HG03342 (cell line): ENCODE results near the gene DACH2.

Experiments used
- ATAC-seq: cut with Tn5 transposase; IDR thresholded peaks from one replicate; pipeline ENCODE4 v1.9.1; 2021; ENCODE audit warnings: mild to moderate bottlenecking, moderate library complexity; ENCODE audit not compliant: unreplicated experiment

The DACH2 gene

DNA sequence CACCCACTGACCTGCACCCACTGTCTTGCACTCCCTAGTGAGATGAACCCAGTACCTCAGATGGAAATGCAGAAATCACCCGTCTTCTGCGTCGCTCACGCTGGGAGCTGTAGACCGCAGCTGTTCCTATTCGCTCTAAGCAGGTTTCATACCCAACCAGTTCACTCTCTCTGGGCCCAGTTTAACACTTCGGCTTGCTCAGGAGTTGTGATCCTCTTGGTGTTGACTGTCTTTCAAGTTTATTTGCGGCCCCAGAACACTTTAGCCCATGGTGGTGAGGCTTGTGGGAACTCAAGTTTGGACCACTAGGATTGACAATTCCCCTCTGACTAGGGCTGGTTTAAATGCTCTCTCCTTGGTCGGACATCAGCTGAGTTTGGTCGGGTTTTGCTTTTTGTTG is 147.0 kb downstream of the DACH2 start:
- no peak for ATAC-seq

GRCh38 chrX:86322913-86323312 is 174.7 kb downstream of the DACH2 start:
- ATAC-seq, result no peak

DNA sequence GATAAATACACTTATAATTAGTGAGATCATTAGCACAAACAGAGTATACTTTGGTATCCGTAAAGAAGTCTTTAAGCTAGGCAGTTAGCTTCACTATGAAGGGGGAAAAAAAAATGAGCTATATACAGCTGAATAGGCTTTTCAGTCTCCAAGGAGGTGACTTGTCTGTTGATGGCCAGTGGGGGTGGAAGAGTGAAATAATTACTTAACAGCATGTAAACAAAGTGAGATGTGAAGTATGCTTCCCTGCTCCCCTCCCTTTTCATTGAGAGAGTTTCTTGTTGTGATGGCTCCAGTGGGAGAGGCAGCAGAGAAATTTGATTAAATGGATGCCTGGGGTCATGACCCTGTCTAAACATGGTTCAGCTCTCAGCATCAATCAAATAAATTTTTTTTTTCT is 180.9 kb downstream of the DACH2 start:
- no peak for ATAC-seq

DNA sequence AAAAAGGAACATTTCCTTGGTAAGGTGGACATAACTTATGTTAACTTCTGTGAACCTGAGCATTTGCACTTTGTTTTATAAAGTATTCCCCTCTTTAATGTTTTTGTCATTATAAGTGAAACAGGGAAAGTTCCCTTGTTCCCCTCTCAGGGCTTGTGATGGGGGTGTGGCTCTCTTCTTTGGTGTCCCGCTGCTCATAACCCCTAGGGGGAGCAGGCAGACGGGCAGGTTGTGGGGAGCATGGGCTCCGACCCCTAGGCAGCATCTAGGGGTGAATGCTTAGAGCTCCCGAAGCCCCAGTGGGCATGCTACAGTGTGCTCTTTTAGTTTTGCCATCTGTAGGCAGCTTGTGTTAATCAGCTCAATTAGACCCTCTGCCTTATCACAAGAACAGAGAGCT is 200.4 kb downstream of the DACH2 start:
- ATAC-seq, result no peak

GRCh38 chrX:86349115-86349514 is 200.9 kb downstream of the DACH2 start:
- no peak for ATAC-seq

GRCh38 chrX:86369847-86370630 is 221.8 kb downstream of the DACH2 start:
- no peak for ATAC-seq

GRCh38 chrX:86370927-86371326 is 222.7 kb downstream of the DACH2 start:
- ATAC-seq, result no peak

DNA sequence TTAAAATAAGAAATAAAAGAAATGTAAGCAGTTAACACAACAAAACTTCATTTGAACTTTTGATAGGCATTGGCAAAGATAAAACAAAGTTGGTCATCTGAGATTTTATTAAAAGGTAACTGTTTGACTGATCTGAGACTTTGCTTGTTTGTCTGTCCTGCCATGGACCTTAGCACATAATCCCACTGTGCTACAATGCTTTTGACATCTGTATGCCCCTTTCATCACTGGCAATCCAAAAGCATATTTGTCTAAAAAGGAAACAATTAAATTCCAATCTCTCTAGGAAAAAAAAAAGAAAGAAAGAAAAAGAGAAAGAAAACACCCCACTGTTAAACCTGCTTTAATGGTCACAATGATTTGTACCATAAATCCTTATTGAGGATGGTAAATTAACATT is 231.0 kb downstream of the DACH2 start:
- no peak for ATAC-seq

GRCh38 chrX:86383681-86384540 is 235.7 kb downstream of the DACH2 start:
- ATAC-seq, result no peak

DNA sequence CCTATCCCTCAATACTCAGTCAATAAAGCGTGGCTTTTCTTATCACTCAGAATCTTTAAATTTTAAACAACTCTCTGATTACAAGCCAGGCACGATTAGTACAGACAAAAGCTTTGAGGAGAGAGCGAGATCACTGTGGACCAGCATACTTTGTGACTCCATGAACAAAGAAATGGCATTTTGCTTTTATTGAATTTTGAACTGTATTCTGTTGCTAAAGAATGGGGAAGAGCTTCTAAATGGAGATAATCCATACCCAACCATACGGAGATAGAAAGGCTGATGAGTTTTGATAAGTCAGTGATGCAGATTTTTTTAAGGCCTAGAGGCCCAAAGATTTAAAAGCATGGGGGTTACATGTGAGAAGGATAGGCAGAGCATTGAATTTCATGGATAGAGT is 259.1 kb downstream of the DACH2 start:
- ATAC-seq, result no peak

DNA sequence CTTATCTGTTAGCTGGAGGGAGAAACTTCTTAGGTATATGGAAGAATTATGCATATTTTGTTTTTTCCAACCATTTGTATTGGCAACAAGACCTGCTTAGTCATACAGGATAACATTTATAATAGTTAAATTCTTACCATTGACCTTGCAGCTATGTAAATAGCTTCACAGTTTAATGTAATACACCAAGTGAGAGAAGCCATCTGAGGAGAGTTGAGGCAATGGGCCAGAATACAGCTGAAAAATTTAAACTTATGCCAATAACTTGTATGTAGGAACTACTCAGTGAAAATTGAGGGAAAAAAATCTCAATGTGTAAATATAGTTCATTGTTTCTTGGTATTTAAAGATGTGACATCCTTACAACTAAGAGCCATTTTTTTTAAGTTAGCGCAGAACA is 273.5 kb downstream of the DACH2 start:
- ATAC-seq, result no peak

DNA sequence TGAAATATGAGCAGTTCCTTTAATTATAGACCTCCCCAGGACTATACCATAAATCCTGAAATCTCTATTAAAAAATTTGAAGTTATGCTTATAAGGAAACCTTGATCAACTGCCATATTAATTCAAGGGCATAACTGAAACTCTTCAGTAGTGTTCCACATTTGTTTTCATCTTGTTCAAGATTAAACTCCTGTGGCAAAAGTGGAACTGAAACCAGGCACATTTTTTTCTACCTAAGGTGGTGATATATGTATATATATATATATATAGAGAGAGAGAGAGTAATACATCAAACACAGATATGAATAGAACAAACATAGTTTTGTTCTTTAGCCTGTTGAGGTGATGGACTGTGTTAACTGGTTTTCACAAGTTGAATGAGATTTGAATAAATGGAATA is 287.9 kb downstream of the DACH2 start:
- no peak for ATAC-seq

- ATAC-seq, result no peak
Measured at GRCh38 chrX:86455495-86455894, 307.2 kb downstream of the DACH2 start.

DNA sequence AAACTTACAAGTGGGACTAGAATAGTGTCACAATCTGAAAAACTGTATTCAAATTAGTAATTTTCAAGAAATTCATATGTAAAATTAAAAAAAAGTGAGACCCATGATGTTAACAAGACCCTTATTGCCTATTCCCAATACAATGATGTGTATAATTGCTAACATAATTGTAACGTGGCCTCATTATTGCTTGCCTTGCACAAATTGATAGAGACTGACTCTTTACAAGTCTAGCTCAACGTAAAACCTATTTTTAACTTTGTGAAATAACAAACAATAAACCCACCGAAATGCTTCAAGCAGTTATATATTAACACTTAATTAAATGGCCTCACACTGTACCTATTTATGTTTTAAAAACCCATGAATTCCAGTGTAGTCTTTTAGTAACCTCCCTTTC is 312.5 kb downstream of the DACH2 start:
- ATAC-seq, result no peak

- no peak for ATAC-seq
Measured at GRCh38 chrX:86504297-86504696, 356.0 kb downstream of the DACH2 start.

DNA sequence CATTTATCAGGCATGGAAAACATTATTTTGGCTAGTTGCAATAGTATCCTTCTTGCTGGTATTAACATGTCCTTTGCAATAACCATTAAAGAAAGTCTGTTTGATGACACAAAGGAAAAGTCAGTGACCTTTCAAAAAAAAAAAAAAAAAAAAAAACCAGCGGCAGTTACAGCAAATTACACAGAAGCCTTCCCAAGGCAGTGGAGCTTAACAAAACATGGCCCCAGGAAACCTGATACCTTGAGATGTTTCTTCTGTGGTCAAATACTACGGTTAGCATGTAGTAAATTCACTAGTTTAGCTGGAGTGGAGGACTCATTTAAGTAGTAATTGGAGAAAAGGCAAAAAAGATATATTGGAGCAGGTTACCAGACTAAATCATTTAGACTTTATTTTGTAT is 359.1 kb downstream of the DACH2 start:
- no peak for ATAC-seq

GRCh38 chrX:86579777-86580176 is 431.5 kb downstream of the DACH2 start:
- ATAC-seq, result no peak

DNA sequence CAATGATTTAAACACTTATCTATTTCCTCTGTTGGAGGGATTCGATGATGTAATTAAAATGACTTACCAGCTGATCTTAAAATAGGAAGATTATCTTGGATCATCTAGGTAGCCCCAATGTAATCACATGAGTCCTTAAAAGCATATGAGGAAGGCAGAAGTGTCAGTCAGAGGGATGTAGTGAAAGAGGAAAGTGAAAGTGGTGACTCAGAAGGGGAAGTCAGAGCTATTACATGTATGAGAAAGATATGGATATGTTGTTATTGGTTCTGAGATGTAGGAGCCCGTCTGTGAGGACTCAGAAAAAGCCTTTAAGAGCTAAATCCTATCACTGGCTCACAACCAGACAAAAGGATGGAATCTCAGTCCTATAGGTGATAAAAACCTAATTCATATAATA is 456.4 kb downstream of the DACH2 start:
- ATAC-seq, result peak; percentile 99

GRCh38 chrX:86696951-86697350 is 548.7 kb downstream of the DACH2 start:
- ATAC-seq, result no peak

DNA sequence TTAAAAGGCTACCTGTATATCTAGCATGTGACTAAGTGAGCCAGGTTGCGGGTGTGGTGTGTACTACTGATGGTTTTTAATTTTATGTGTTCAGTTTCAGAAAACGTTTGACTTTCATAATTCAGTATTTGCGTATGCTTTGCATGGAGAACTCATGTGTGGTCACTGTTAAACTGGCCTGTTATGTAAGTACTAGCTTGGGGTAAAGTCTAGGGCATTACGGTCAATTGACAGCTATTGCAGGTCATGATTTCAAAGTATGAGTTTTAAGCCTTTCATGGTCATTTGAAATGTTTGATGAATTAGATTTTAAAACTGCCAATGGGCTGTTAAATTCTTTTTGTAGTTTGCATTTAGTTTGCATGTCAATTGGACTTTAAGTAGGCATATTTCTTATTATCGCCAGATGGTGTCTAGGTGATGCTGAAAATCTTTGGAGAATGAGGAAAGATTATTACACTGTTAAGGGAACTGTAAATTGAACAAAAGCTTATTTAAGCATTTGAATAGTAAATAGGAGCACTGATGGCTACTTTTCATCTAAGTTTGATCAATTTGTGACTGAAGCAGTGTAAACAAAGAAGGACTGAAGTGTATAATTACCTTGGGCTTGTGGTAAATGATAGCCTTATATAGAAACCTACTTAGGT is 563.4 kb downstream of the DACH2 start:
- no peak for ATAC-seq

DNA sequence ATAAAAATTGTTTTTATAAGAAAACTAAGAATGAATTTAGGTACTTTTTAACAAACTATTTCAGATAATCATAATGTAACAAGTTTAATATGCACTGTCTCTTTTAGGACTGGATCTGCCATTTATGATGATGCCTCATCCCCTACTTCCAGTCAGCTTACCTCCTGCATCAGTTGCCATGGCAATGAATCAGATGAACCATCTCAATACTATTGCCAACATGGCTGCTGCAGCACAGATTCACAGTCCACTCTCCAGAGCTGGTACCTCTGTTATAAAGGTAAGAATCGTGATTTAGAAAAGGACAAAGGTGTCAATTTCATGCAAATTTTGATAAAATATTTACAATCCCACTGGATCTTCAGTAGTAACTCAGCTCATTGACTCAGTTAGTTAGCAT is 566.2 kb downstream of the DACH2 start:
- ATAC-seq, result no peak

- ATAC-seq, result no peak
Measured at GRCh38 chrX:86724277-86724676, 576.0 kb downstream of the DACH2 start.
